HG02610 (cell line): Measurements from ENCODE around the gene FDCSP.
"Not testable (repeated sequence)": the region's sequence is repeated elsewhere in the genome, so short reads cannot be mapped to it uniquely, and the experiment has no call there.

ENCODE experiments used
- ATAC-seq: cut with Tn5 transposase; IDR thresholded peaks from one replicate; pipeline ENCODE4 v1.9.1; 2021; ENCODE audit warnings: mild to moderate bottlenecking, moderate library complexity; ENCODE audit not compliant: unreplicated experiment

Gene FDCSP

GRCh38 chr4:70239131-70239883, 13.4 kb downstream of the FDCSP start:
- no peak for ATAC-seq

- ATAC-seq = no peak
Observed at GRCh38 chr4:70239884-70240591, 14.1 kb downstream of the FDCSP start.

GRCh38 chr4:70242297-70242696, 16.4 kb downstream of the FDCSP start, which contains the start of gene CSN3:
CSN3 (plus strand) TSS chr4:70242597; CDS start chr4:70244820, 2,223 bp downstream.
- ATAC-seq = not testable (repeated sequence)

GRCh38 chr4:70243091-70243490, 17.2 kb downstream of the FDCSP start:
- ATAC-seq = no peak

- no peak for ATAC-seq
Observed at GRCh38 chr4:70251250-70251944, 25.5 kb downstream of the FDCSP start.

- ATAC-seq = no peak
Observed at GRCh38 chr4:70251945-70252277, 26.0 kb downstream of the FDCSP start.

GRCh38 chr4:70269674-70270073, 43.8 kb downstream of the FDCSP start:
- no peak for ATAC-seq

- ATAC-seq = no peak
Observed at GRCh38 chr4:70277121-70277520, 51.2 kb downstream of the FDCSP start.

- ATAC-seq = no peak
Observed at GRCh38 chr4:70280567-70280966, 54.6 kb downstream of the FDCSP start.
